ENCODE results near the gene VAC14. TPM values are rescaled to one million over a fixed set of nuclear protein-coding genes. Genes with fewer than 3 reads are reported as not detected.
"Not testable (repeated sequence)": the region's sequence is repeated elsewhere in the genome, so short reads cannot be mapped to it uniquely, and the experiment has no call there.

VAC14 gene
- total RNA-seq, 4 donors from 2014 or later, result 20.1 to 47.8 (median 39.0) TPM

GRCh38 chr16:70674221-70675014 is 126.5 kb downstream of the VAC14 start:
- H3K4me3 ChIP-seq (ENCODE audit: low read depth, poor library complexity, severe bottlenecking), result no peak overlapping the region
- intact Hi-C loops (cut with DNase I; ENCODE audit: low total_unique reads), result no loop called here
- no peak for DNase-seq (ENCODE audit: low spot score in 2 of 2)
- WGBS, 2 donors, result 70 to 72% methylated on average over 18 of the region's 18 CpGs
- TF ChIP-seq, protein P1, sequence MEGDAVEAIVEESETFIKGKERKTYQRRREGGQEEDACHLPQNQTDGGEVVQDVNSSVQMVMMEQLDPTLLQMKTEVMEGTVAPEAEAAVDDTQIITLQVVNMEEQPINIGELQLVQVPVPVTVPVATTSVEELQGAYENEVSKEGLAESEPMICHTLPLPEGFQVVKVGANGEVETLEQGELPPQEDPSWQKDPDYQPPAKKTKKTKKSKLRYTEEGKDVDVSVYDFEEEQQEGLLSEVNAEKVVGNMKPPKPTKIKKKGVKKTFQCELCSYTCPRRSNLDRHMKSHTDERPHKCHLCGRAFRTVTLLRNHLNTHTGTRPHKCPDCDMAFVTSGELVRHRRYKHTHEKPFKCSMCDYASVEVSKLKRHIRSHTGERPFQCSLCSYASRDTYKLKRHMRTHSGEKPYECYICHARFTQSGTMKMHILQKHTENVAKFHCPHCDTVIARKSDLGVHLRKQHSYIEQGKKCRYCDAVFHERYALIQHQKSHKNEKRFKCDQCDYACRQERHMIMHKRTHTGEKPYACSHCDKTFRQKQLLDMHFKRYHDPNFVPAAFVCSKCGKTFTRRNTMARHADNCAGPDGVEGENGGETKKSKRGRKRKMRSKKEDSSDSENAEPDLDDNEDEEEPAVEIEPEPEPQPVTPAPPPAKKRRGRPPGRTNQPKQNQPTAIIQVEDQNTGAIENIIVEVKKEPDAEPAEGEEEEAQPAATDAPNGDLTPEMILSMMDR (IDR thresholded peaks at IDR 0.05), result no peak
- TF ChIP-seq POLR2A (IDR thresholded peaks at IDR 0.05), result no peak

GRCh38 chr16:70670938-70671337 is 130.0 kb downstream of the VAC14 start:
- WGBS, 2 donors, result 75 to 86% methylated on average over 4 of the region's 4 CpGs
- DNase-seq (ENCODE audit: low spot score in 2 of 2); intact Hi-C loops (cut with DNase I; ENCODE audit: low total_unique reads); H3K4me3 ChIP-seq (ENCODE audit: low read depth, poor library complexity, severe bottlenecking): not testable (repeated sequence)

- TF ChIP-seq, protein P1 (IDR thresholded peaks at IDR 0.05), result no peak
- no peak for TF ChIP-seq POLR2A (IDR thresholded peaks at IDR 0.05)
- intact Hi-C loops (cut with DNase I; ENCODE audit: low total_unique reads), result no loop called here
- DNase-seq (ENCODE audit: low spot score in 2 of 2), result no peak
- no peak overlapping the region for H3K4me3 ChIP-seq (ENCODE audit: low read depth, poor library complexity, severe bottlenecking)
- 93 to 96% methylated on average over 2 of the region's 2 CpGs for WGBS, 2 donors
These were observed 130.8 kb downstream of the VAC14 start for GRCh38 chr16:70670175-70670574.

- TF ChIP-seq, protein P1 (IDR thresholded peaks at IDR 0.05), result no peak
- no peak for TF ChIP-seq POLR2A (IDR thresholded peaks at IDR 0.05)
These were observed 134.9 kb downstream of the VAC14 start for GRCh38 chr16:70665806-70666735.

GRCh38 chr16:70665113-70665694 is 135.8 kb downstream of the VAC14 start:
- 92 to 94% methylated on average over 12 to 14 of the region's 14 CpGs for WGBS, 2 donors
- TF ChIP-seq, protein P1 (IDR thresholded peaks at IDR 0.05), result no peak
- TF ChIP-seq POLR2A (IDR thresholded peaks at IDR 0.05), result no peak
- DNase-seq (ENCODE audit: low spot score in 2 of 2), result no peak
- intact Hi-C loops (cut with DNase I; ENCODE audit: low total_unique reads), result no loop called here
- no peak overlapping the region for H3K4me3 ChIP-seq (ENCODE audit: low read depth, poor library complexity, severe bottlenecking)

More at GRCh38 chr16:70665806-70666735, 134.9 kb downstream of the VAC14 start:
- intact Hi-C loops (cut with DNase I; ENCODE audit: low total_unique reads), result no loop called here
- DNase-seq (ENCODE audit: low spot score in 2 of 2), result peak in 1 of 2 donors; percentile 84
- 87% methylated on average over 22 of the region's 22 CpGs for WGBS, 2 donors
- no peak overlapping the region for H3K4me3 ChIP-seq (ENCODE audit: low read depth, poor library complexity, severe bottlenecking)

All from lower leg skin (tissue), 4 donors.